GM21528 (cell line): ENCODE measurements around the gene CMTM3.
"Not testable (repeated sequence)": the region's sequence is repeated elsewhere in the genome, so short reads cannot be mapped to it uniquely, and the experiment has no call there.

Experiments used
- ATAC-seq: cut with Tn5 transposase; IDR thresholded peaks from one replicate; pipeline ENCODE4 v1.9.1; 2021; ENCODE audit warnings: mild to moderate bottlenecking, moderate library complexity; ENCODE audit not compliant: unreplicated experiment, low FRiP score

Gene CMTM3

GRCh38 chr16:66608241-66609138 is 4.0 kb downstream of the CMTM3 start:
- ATAC-seq, result no peak

GRCh38 chr16:66609139-66609510 is 4.6 kb downstream of the CMTM3 start:
- ATAC-seq, result no peak

- no peak for ATAC-seq
Measured at GRCh38 chr16:66610111-66610820, 5.8 kb downstream of the CMTM3 start.

GRCh38 chr16:66611911-66612310 is 7.4 kb downstream of the CMTM3 start:
- ATAC-seq, result not testable (repeated sequence)

- ATAC-seq, result no peak
Measured at GRCh38 chr16:66612422-66612821, 7.9 kb downstream of the CMTM3 start.

GRCh38 chr16:66614161-66614802 is 9.8 kb downstream of the CMTM3 start:
- ATAC-seq, result no peak

- ATAC-seq, result no peak
Measured at GRCh38 chr16:66616169-66616568, 11.7 kb downstream of the CMTM3 start.

- no peak for ATAC-seq
Measured at GRCh38 chr16:66616592-66616991, 12.1 kb downstream of the CMTM3 start.

- ATAC-seq, result no peak
Measured at GRCh38 chr16:66617010-66617434, 12.5 kb downstream of the CMTM3 start.

GRCh38 chr16:66617728-66618127 is 13.2 kb downstream of the CMTM3 start:
- no peak for ATAC-seq

- ATAC-seq, result no peak
Measured at GRCh38 chr16:66618588-66619375, 14.3 kb downstream of the CMTM3 start.

- ATAC-seq, result no peak
Measured at GRCh38 chr16:66619534-66620428, 15.3 kb downstream of the CMTM3 start.

GRCh38 chr16:66620429-66620795 is 15.9 kb downstream of the CMTM3 start:
- ATAC-seq, result no peak

- no peak for ATAC-seq
Measured at GRCh38 chr16:66621973-66622372, 17.5 kb downstream of the CMTM3 start.

GRCh38 chr16:66622863-66623262 is 18.4 kb downstream of the CMTM3 start:
- no peak for ATAC-seq

- no peak for ATAC-seq
Measured at GRCh38 chr16:66623755-66624154, 19.3 kb downstream of the CMTM3 start.

- not testable (repeated sequence) for ATAC-seq
Measured at GRCh38 chr16:66627611-66628378, 23.3 kb downstream of the CMTM3 start.

- no peak for ATAC-seq
Measured at GRCh38 chr16:66629856-66630255, 25.4 kb downstream of the CMTM3 start.
